Melanocyte of skin (primary cell): Measurements from ENCODE around the gene PMEL. TPM values are rescaled to one million over a fixed set of nuclear protein-coding genes. Genes with fewer than 3 reads are reported as not detected.

ENCODE experiments used
- total RNA-seq, 2 donors: library from RNA; depleted of rRNA; stranded (reverse); fragments of >200 nt; gene quantifications; 2 replicates each; pipeline ENCODE4 v1.2.3, GENCODE V29; 2012

PMEL gene
- 1,000 to 10,000 TPM; 4,571 to 5,356 TPM for total RNA-seq

DNA sequence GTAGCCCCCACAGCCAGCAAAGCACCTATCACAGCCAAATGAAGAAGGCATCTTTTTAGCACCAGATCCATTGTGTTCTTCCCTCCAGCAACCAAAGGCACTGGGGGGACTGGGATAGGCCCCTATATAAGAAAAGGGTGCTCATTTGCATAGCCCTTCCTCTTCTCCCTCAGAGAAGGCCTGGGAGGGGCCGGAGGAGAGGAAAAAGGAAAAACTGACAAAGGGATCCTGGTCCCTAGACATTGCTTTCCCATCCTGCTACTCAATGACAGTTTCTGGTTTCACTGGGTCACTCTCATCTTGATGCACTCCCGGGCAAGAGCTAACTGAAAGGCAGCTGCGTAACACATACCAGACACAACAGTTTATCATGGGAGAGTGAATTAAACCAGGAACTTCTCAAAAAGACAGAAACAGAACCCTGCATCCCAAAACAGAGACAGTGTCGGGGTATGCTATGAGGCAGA, at the start of gene PMEL:
Gene PMEL, minus strand, starts transcription at position 102 of the 467 bp plus-strand sequence. Its CDS starts 31 bp downstream, at position 71.

DNA sequence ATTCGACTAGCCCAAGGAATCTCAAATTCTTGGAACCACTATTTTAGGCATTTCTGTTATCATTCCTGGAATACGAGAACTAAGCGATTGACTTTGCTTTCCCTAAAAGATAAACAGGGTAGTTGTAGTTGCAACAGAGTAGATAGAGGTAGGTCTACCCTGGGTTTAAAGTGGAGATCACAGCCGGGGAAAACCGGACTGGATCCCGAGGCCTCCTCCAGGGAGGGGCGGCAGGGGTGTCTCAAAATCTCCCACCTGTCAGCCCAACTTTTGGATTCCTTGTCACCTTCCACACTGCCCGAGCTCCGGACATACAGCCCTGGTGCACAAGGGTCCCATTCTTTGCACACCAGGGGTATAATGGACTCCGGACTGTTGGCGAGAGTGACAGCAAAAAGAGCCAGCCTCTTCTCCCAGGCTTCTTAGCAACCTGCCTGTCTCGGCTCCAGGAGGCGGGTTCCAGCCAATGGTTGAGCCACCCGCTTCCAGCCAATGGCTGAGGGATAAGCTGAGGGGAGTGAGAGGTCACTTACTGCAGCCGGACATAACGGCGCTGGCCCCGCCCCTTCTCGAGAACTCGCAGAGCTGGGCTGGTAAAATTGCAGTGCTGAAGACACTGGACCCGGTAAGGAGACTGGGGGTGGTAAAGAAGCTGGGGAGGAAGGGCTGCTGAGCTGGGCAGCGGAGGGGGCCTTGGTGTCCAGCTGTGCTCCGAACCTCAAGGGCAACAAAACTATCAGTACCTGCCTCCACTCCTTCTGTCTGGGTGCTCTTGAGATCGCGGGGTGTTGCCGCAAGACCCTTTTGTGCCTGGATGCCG, 31.1 kb upstream of the PMEL start, which contains the start of gene SUOX:
Gene SUOX, plus strand, starts transcription at position 562 of the 820 bp plus-strand sequence. CDS start 4,946 bp downstream, outside the sequence.

DNA sequence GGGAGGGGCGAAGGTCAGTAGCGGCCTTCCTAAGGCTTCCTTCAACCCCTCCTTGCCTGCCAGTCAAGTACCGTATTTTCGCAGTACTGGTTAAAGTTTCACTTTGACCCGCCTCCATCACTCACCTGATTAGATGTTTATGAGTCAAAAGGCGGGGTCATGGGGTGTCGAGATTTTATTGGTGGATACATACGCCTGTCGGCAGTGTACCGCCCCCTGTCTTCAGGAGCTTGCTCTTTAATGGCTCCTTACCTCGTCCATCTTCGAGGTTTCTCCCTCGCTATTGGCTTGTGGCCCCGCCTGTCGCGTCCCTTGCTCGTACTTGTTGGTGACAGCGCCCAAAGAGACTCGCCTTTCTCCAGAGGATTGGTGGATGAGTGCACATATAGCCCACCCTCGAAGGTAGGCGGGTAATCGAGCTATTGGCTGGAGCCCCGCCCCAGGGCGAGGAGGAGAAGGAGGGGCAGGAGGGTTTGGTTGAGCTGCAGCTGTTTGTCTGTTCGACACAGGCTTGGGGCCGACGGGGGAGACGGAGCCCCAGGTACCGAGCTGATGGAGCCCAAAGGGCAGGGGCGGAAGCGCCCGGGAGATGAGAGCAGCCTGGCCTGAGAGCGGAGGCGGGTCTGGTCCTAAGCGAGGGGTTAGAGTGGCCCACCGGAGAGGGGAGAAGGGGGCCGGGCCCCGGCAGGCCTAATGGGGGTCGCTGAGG, 7.9 kb upstream of the PMEL start, which contains the start of gene RAB5B:
Gene RAB5B, plus strand, starts transcription at position 480 of the 709 bp plus-strand sequence. CDS start 12,883 bp downstream, outside the sequence.

DNA sequence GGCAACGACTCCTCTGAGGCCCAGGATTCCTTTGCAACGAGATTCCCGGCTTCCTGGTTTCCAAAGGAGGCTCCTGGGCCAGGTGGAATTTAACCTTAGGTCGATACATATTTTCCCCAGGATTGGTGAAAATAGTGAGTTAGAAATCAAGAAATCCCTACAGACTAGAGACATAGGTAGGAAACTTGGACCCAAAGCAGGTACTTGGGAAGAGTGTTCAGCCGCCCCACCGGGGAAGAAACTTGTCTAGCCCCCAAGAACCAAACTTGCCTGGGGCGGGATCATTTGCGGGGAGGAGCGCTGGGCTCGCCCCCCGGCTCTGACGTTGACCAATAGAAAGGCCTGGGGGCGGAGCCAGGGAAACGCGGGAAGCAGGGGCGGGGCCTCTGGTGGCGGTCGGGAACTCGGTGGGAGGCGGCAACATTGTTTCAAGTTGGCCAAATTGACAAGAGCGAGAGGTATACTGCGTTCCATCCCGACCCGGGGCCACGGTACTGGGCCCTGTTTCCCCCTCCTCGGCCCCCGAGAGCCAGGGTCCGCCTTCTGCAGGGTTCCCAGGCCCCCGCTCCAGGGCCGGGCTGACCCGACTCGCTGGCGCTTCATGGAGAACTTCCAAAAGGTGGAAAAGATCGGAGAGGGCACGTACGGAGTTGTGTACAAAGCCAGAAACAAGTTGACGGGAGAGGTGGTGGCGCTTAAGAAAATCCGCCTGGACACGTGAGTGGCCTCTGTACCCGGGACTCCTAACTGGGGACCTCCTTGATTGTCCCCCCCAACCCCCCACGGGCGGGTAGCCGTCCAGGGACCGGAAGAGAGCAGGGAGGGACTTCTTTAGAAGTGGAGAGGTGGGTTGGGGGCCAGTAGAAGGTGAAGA, 803 bp upstream of the PMEL start, which contains the start of gene CDK2:
Gene CDK2, plus strand, starts transcription at position 423 of the 874 bp plus-strand sequence. Its CDS starts 179 bp downstream, at position 602.

DNA sequence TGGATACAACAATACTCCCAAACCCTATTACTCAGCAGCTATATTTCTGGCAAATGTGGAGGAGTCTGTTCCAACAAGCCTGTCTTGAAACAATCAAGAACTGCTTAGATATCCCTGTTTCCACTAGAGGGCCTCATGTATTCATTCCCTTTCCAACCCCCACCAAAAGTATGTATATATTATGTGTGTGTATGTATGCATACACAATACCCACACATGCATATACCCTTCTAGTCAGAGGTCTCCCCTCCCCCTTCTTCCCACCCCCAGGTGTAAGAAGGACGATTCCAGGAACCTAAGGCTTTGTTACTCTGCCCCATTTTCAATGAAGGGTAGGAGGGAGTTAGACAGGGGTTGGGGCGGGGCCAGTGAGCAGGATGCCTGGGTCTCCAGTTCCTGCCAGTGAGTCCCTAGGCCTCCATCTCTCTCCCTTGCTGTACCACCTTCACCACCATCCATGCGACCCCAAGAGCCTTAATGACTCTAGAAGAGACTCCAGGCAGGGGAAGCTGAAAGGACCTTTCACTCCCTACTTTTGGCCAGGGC, 35.0 kb downstream of the PMEL start, which contains the start of gene DGKA:
Gene DGKA, plus strand, starts transcription at position 392 of the 546 bp plus-strand sequence. CDS start 5,342 bp downstream, outside the sequence.

DNA sequence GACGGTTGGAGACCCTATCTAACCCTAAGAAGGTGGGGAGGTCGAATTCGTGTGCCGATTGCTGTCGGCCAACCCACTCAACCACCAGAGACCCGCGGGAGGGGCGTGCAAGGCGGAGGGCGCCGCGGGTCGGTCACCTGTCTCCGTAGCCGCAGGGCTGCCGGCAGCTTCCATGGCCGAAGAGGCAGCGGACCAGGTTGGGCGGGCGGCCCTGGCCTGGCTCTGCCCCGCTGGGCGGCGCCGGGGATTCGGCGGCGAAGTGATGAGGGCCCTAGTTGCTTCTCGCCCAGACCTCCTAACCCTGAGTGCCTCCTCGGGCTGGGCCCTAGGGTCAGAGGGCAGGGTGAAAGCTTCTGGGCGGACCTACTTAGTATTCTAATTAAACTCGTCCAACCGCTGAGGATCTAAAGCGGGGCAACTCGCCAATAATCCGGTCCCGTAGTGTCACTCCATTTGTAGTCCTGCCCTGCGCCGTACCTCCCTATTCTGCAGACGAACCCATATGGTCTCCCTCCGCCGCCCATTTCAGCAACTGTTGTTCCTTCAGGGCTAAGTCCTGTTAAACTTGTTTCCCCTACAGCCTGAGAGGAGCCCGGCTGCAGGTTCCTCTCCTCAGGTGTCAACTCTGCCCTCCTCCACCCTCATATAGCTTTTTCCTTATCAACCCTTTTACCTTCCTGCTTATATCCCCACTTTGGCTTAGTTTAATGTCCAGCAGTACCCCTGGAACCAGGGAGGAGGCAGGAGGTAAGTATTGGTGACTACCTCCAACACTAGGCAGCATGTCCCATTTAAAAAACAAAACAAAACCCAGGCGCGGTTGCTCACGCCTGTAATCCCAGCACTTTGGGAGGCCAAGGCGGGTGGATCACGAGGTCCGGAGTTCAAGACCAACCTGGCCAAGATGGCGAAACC, 38.0 kb downstream of the PMEL start, which contains the start of gene PYM1:
Gene PYM1, minus strand, starts transcription at position 307 of the 915 bp plus-strand sequence. Its CDS starts 133 bp downstream, at position 174.

Other genes with a start within 250 kb of the PMEL start
- gene BLOC1S1, start 250.0 kb downstream of the PMEL start, total RNA-seq: 10 to 100 TPM; 30.3 to 53.0 TPM
- gene RDH5, start 245.6 kb downstream of the PMEL start, total RNA-seq: 1 to 10 TPM; 1.0 to 1.3 TPM
- 1,000 to 10,000 TPM; 1,571 to 2,230 TPM for gene CD63, start 237.0 kb downstream of the PMEL start, total RNA-seq
- gene GDF11, start 222.9 kb downstream of the PMEL start, total RNA-seq: 1 to 10 TPM; 3.3 to 9.3 TPM
- 10 to 100 TPM; 44.7 to 69.9 TPM for gene SARNP, start 148.3 kb downstream of the PMEL start, total RNA-seq
- 10 to 100 TPM; 12.7 to 16.3 TPM for gene ORMDL2, start 148.0 kb downstream of the PMEL start, total RNA-seq
- gene DNAJC14, start 136.5 kb downstream of the PMEL start, total RNA-seq: 10 to 100 TPM; 42.7 to 43.3 TPM
- gene MMP19, start 123.1 kb downstream of the PMEL start, total RNA-seq: under 1 TPM in 1 of 2 donors, not detected in 1; under 0.01 TPM
- 10 to 100 TPM; 27.6 to 29.6 TPM for gene PYM1, start 38.1 kb downstream of the PMEL start, total RNA-seq
- gene DGKA, start 34.9 kb downstream of the PMEL start, total RNA-seq: 10 to 100 TPM in 1 of 2 donors, 1 to 10 TPM in 1; 6.3 to 10.3 TPM
- 100 to 1,000 TPM; 367 to 670 TPM for gene CDK2, start 788 bp upstream of the PMEL start, total RNA-seq
- 100 to 1,000 TPM; 110 to 138 TPM for gene RAB5B, start 8.0 kb upstream of the PMEL start, total RNA-seq
- 10 to 100 TPM; 21.0 to 22.4 TPM for gene SUOX, start 31.2 kb upstream of the PMEL start, total RNA-seq
- 1 to 10 TPM; 2.1 to 3.7 TPM for gene IKZF4, start 55.0 kb upstream of the PMEL start, total RNA-seq
- gene RPS26, start 75.9 kb upstream of the PMEL start, total RNA-seq: 100 to 1,000 TPM; 376 to 592 TPM
- 100 to 1,000 TPM; 119 to 172 TPM for gene ERBB3, start 114.1 kb upstream of the PMEL start, total RNA-seq
- gene PA2G4, start 138.5 kb upstream of the PMEL start, total RNA-seq: 100 to 1,000 TPM; 158 to 353 TPM
- 1,000 to 10,000 TPM; 1,450 to 2,567 TPM for gene RPL41, start 150.6 kb upstream of the PMEL start, total RNA-seq
- 1 to 10 TPM; 4.3 to 8.9 TPM for gene ZC3H10, start 152.2 kb upstream of the PMEL start, total RNA-seq
- 100 to 1,000 TPM; 154 to 178 TPM for gene ESYT1, start 162.2 kb upstream of the PMEL start, total RNA-seq
- 10 to 100 TPM; 35.1 to 37.0 TPM for gene MYL6B, start 186.5 kb upstream of the PMEL start, total RNA-seq
- 100 to 1,000 TPM; 911 to 968 TPM for gene MYL6, start 192.3 kb upstream of the PMEL start, total RNA-seq
- 10 to 100 TPM; 32.3 to 34.1 TPM for gene SMARCC2, start 223.4 kb upstream of the PMEL start, total RNA-seq